Smooth muscle cell of the brain vasculature (primary cell): ENCODE measurements around the gene INPP5A.
"Not testable (repeated sequence)": the region's sequence is repeated elsewhere in the genome, so short reads cannot be mapped to it uniquely, and the experiment has no call there.

Experiments used
- DNase-seq: peaks from one replicate; pipeline ENCODE4 v3.0.0-alpha.2; 2012; ENCODE audit warnings: low read depth, low spot score

Gene INPP5A

GRCh38 chr10:132738454-132739224, 201.1 kb downstream of the INPP5A start:
- DNase-seq: no peak

- DNase-seq: no peak
Measured at GRCh38 chr10:132739225-132739613, 201.6 kb downstream of the INPP5A start.

DNA sequence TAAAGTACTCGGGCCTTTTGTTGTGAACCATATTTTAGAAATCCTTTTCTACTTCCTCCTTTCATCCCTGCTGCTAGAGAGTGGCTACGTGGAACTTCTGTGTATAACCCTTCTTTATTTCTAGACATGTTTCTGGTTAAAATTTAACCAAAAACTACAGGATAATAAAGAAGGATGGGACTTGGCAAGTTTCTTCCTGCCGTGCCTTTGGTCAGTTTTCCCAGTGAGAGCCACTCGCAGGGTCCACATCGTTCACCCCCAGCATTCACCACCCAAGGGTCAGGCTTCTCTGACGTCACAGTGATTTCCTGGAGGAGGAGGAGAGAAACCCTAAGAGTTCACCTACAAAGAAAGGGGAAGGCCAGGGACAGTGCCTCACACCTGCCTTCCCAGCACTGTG, 203.0 kb downstream of the INPP5A start:
- DNase-seq: no peak

- no peak for DNase-seq
Measured at GRCh38 chr10:132742167-132742836, 204.7 kb downstream of the INPP5A start.

DNA sequence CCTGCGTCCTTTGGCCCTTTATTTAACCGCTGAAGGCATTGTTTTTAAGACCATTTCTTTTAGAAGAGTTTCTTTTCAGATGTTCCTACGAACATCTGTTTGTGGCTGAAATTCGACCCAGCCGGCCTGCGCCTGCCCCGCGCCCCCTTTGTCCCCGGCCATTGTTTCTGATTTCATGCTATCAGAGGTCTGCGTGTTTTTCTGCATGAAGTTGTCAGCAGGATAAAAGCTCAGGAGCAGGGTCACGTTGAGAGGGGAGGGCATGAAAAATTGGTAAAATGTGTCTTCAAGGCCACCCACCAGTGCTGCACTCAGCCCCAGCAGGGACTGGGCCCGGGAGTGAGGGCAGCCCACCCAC, 205.2 kb downstream of the INPP5A start:
- no peak for DNase-seq

- DNase-seq: not testable (repeated sequence)
Measured at GRCh38 chr10:132743196-132743924, 205.8 kb downstream of the INPP5A start.

GRCh38 chr10:132743925-132744490, 206.4 kb downstream of the INPP5A start:
- no peak for DNase-seq

DNA sequence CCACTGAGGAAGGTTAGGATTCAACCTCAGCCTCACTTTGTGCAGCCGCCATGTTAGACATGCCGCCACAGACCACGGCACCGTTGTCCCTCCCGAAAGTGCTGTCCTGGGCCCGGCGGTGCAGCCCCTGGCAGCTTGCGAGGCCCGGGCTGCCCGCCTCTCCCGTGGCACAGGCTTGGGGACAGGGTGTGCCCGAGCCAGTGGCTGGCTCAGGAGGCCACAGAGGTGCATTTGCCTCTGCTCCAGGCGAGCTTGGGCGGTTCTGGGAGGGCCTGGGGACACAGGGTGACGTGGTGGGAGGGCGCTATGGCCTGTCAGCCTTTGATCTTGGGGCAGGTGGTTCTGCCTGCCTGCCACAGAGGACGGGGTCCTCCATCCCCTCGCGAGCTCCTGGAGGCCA, 207.3 kb downstream of the INPP5A start:
- no peak for DNase-seq

DNA sequence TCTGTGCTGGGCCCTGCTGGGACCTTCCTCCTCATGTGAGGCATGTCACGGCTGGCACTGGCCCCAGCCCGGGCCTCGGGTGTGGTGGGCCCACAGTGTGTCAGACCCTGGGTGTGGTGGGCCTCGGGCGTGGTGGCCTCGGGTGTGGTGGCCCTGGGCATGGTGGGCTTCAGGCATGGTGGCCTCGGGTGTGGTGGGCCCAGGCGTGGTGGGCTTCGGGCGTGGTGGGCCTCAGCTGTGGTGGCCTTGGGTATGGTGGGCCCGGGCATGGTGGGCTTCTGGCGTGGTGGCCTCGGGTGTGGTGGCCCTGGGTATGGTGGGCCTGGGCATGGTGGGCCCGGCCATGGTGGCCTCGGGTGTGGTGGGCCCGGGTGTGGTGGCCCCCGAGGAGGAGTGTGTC, 207.9 kb downstream of the INPP5A start:
- no peak for DNase-seq

- DNase-seq: no peak
Measured at GRCh38 chr10:132745971-132746370, 208.4 kb downstream of the INPP5A start.

GRCh38 chr10:132746386-132746785, 208.8 kb downstream of the INPP5A start:
- DNase-seq: no peak

DNA sequence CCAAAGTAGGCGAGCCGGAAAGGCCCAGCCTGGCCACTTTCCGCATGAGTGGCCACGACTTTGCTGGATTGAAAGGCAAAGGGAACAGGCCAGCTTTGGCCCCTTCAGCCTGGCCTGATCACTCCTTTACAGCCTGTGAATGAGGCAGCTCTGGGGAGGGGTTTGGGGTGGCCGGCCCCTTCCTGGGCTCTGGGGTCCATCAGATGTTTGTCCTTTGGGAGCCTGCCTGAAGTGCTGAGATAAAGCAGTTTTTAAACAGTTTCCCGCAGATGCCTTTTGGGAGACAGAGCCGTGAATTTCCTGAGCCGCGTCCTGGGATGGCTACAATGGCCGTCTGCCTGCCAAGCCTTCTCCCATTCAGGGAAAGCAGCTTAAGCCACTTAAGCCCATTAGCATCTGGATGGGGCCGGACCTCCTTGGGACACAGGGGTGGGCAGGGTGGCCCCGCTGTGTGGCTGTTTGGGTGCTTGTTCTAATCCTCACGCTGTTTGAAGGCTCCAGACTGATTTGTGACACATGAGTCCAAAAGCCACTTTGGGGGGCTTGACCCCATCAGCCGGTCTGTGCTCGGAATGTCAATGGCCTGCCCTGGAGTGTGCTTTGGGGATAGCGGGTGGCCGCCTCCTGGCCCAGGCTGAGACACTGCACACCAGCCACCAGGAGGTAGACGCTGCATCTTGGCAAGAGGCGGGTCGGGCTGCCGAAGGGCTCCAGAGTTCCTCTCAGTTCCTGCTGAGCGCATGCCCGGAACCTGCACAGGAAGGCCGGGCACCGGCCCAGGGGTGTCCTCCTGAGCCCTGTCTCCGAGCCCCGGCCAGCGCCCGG, 209.4 kb downstream of the INPP5A start:
- no peak for DNase-seq

DNA sequence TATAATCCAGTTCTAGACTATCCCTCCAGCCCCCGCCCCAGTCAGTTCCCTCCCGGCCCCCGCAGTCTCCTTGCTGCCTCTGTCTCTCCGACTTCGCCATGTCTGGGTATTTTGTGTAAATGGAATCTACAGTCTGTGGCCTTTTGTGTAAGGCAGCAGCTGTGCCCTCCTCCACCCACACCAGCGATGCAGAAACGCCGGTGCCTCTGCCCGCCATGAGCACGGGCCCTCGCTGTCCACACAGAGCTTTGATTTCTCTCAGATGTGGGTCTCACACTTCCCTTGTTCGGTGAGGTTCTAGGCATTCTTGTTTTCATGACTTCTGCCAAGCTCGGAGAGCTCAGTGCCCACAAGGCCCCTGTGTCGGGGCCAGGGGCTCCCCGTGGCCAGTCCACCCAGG, 210.5 kb downstream of the INPP5A start:
- DNase-seq: no peak

- DNase-seq: no peak
Measured at GRCh38 chr10:132748545-132749370, 211.2 kb downstream of the INPP5A start.

DNA sequence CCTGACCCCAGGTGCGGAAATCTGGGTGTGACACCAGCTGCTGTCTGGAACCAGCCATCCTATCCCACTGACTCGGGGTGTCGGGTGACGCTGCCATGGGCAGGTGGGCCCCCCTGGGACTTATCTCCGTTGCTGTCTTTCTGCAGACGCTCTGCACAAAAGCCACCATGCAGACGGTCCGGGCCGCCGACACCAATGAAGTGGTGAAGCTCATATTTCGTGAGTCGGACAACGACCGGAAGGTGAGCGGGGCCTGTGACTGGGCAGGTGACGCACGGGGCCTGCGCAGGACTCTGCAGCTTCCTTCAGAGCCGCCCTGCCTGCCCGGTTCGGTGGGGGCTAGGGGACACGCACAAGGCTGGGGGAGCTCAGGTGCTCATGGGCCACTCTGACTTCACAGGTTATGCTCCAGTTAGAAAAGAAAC, 211.8 kb downstream of the INPP5A start:
- no peak for DNase-seq

- no peak for DNase-seq
Measured at GRCh38 chr10:132750936-132751335, 213.3 kb downstream of the INPP5A start.

GRCh38 chr10:132752378-132752777, 214.8 kb downstream of the INPP5A start:
- DNase-seq: no peak

- DNase-seq: no peak
Measured at GRCh38 chr10:132752961-132753360, 215.4 kb downstream of the INPP5A start.

- no peak for DNase-seq
Measured at GRCh38 chr10:132753596-132753995, 216.0 kb downstream of the INPP5A start.

GRCh38 chr10:132754071-132754470, 216.5 kb downstream of the INPP5A start:
- DNase-seq: no peak
